A673 (cell line): Measurements from ENCODE around the gene C1orf21. TPM values are rescaled to one million over a fixed set of nuclear protein-coding genes. Genes with fewer than 3 reads are reported as not detected.

Experiments used
- BruUV-seq: library from RNA; stranded (reverse); fragments of 400-500 nt; replicated peaks from 2 replicates; lab custom pipeline; 2021; lab: Mats Ljungman, UMichigan
- CTCF ChIA-PET: fragments of 300-600 bp; sonication (Branson Sonifier 250); formaldehyde crosslinking; loops from one replicate; lab custom pipeline; 2022; ENCODE audit warnings: antibody characterized with exemption; lab: Charles Lee
- POLR2A ChIA-PET: fragments of 300-600 bp; sonication (Branson Sonifier 250); formaldehyde crosslinking; loops from one replicate; lab custom pipeline; 2022; ENCODE audit warnings: antibody characterized with exemption; ENCODE audit not compliant: low non-redundant PET; lab: Charles Lee
- DNase-seq: peaks from one replicate; pipeline ENCODE4 v3.0.0-alpha.2; 2015; ENCODE audit warnings: low spot score
- H3K27ac ChIP-seq: fragments of 200-600 bp; sonication (generic); 2 replicates; pipeline ENCODE4 v1.5.1; 2016; ENCODE audit warnings: mixed run types, low read depth, mild to moderate bottlenecking, mixed read lengths, antibody characterized with exemption, low read length; ENCODE audit not compliant: poor library complexity, severe bottlenecking
- H3K27me3 ChIP-seq: fragments of 200-600 bp; sonication (generic); replicated peaks from 2 replicates; pipeline ENCODE4 v1.6.1; 2017; ENCODE audit warnings: mixed run types, low read depth, mild to moderate bottlenecking, mixed read lengths, antibody characterized with exemption, low read length; ENCODE audit not compliant: insufficient read depth, poor library complexity
- H3K36me3 ChIP-seq: fragments of 200-600 bp; sonication (generic); 2 replicates; pipeline ENCODE4 v1.6.1; 2016; ENCODE audit warnings: mixed run types, mild to moderate bottlenecking, mixed read lengths, antibody characterized with exemption, low read length; ENCODE audit not compliant: insufficient read depth, poor library complexity, severe bottlenecking
- H3K4me1 ChIP-seq: fragments of 200-600 bp; sonication (generic); 2 replicates; pipeline ENCODE4 v1.6.1; 2017; ENCODE audit warnings: mixed run types, mild to moderate bottlenecking, mixed read lengths, antibody characterized with exemption, low read length; ENCODE audit not compliant: insufficient read depth, poor library complexity, severe bottlenecking
- H3K4me3 ChIP-seq: fragments of 200-600 bp; sonication (generic); 2 replicates; pipeline ENCODE4 v1.5.1; 2016; ENCODE audit warnings: low read depth, mixed run types, mild to moderate bottlenecking, mixed read lengths, low read length; ENCODE audit not compliant: poor library complexity, severe bottlenecking
- H3K9me3 ChIP-seq: fragments of 200-600 bp; sonication (generic); 2 replicates; pipeline ENCODE4 v1.6.1; 2016; ENCODE audit warnings: mixed run types, low read depth, mild to moderate bottlenecking, mixed read lengths, antibody characterized with exemption, low read length; ENCODE audit not compliant: poor library complexity, severe bottlenecking
- CTCF ChIP-seq: fragments of 300-800, 200-600 bp; sonication (generic); conservative IDR thresholded peaks from 2 replicates; pipeline ENCODE4 v1.5.1; 2017; ENCODE audit warnings: low read depth, mild to moderate bottlenecking, antibody characterized with exemption, low read length, moderate library complexity, mixed read lengths
- EZH2 ChIP-seq: fragments of 200-600 bp; sonication (generic); IDR thresholded peaks from 2 replicates; pipeline ENCODE4 v1.6.1; 2017; ENCODE audit warnings: borderline replicate concordance, low read depth, mild to moderate bottlenecking, mixed read lengths, antibody characterized with exemption, low read length; ENCODE audit not compliant: poor library complexity, severe bottlenecking
- intact Hi-C: fragments of 100-400 bp; cut with micrococcal nuclease; formaldehyde crosslinking; loops from one replicate; pipeline ENCODE4 v1.10.0; 2022; ENCODE audit not compliant: unreplicated experiment
- total RNA-seq: library from RNA; stranded (reverse); gene quantifications from 2 replicates; pipeline ENCODE4 v1.2.3, GENCODE V29; 2021

Gene C1orf21
- total RNA-seq, 1 experiment from 2014 or later, result 31.3 TPM

- Histone ChIP-seq H3K4me1 (peaks cover 11% of the 10 kb centered on the region), H3K4me3 (no peak overlapping the region), H3K27me3 (no peaks in the 10 kb centered on the region), H3K27ac (no peak overlapping the region), H3K36me3 (no peaks in the 10 kb centered on the region), H3K9me3 (no peaks in the 10 kb centered on the region)
- no TSS peak for BruUV-seq
- POLR2A ChIA-PET, result interaction anchor here (0.7 kb wide), 1 partner anchor 335 kb away, joined by 13 read pairs; no protein-coding TSS in a partner anchor
- intact Hi-C loops, result no loop called here
- DNase-seq, result no peak
- no peak for TF ChIP-seq CTCF
- no peak for TF ChIP-seq EZH2
- CTCF ChIA-PET, result no interaction called here
Observed at GRCh38 chr1:184617433-184618029, 230.7 kb downstream of the C1orf21 start.

GRCh38 chr1:184618851-184619250 is 232.0 kb downstream of the C1orf21 start:
- no peak for TF ChIP-seq CTCF
- TF ChIP-seq EZH2, result no peak
- POLR2A ChIA-PET, result interaction anchor here (0.6 kb wide), 1 partner anchor 106 kb away, joined by 21 read pairs; no protein-coding TSS in a partner anchor
- Histone ChIP-seq H3K4me1 (peaks cover 16% of the 10 kb centered on the region), H3K36me3 (no peaks in the 10 kb centered on the region), H3K27me3 (no peaks in the 10 kb centered on the region), H3K27ac (no peak overlapping the region), H3K4me3 (no peak overlapping the region), H3K9me3 (no peaks in the 10 kb centered on the region)
- no TSS peak for BruUV-seq
- intact Hi-C loops, result no loop called here
- CTCF ChIA-PET, result no interaction called here
- no peak for DNase-seq

- Histone ChIP-seq H3K4me1 (peaks cover 16% of the 10 kb centered on the region), H3K36me3 (no peaks in the 10 kb centered on the region), H3K27ac (no peak overlapping the region), H3K4me3 (no peak overlapping the region), H3K27me3 (no peaks in the 10 kb centered on the region), H3K9me3 (no peaks in the 10 kb centered on the region)
- CTCF ChIA-PET, result no interaction called here
- no peak for DNase-seq
- no TSS peak for BruUV-seq
- intact Hi-C loops, result no loop called here
- TF ChIP-seq CTCF (no peak), EZH2 (no peak)
- POLR2A ChIA-PET, result no interaction called here
Observed at GRCh38 chr1:184620469-184620868, 233.6 kb downstream of the C1orf21 start.
